ENCODE measurements around the gene NEK8. TPM values are rescaled to one million over a fixed set of nuclear protein-coding genes. Genes with fewer than 3 reads are reported as not detected.

NEK8 gene
- polyA plus RNA-seq, 3 donors: 2.7 to 9.6 (median 3.1) TPM

- H3K27ac Mint-ChIP-seq: peak overlapping the region in 4 of 7 donors; percentile 43 to 83 (median 64)
- DNase-seq: peak; percentile 86 to 89 (median 89)
- intact Hi-C loops (cut with micrococcal nuclease): loop anchor here (1.0 to 5.0 kb wide), 3 partner anchors 16 to 85 kb away; no protein-coding TSS in a partner anchor
- TF ChIP-seq CTCF (IDR thresholded peaks at IDR 0.05): peak; percentile 99
- H3K4me3 ChIP-seq (replicated peaks in 1 of 3; ENCODE audit: low read depth in 2 of 3, low read length in 3 of 3): peak overlapping the region; percentile 60 to 96 (median 66)
- peaks cover 51% of the 10 kb centered on the region for H3K4me1 Mint-ChIP-seq
- peaks cover 0 to 2% (median 0%) of the 10 kb centered on the region in 7 donors for H3K9me3 Mint-ChIP-seq
- H4K20me1 ChIP-seq (ENCODE audit: insufficient read depth, low read length): peaks cover 38% of the 10 kb centered on the region
- no peaks in the 10 kb centered on the region for H3K27me3 ChIP-seq (ENCODE audit: control insufficient read depth in 2 of 2, insufficient read depth in 2 of 2, low read length in 2 of 2)
- H3K9ac ChIP-seq (ENCODE audit: insufficient read depth, low read length, poor library complexity, severe bottlenecking): peak overlapping the region; percentile 60
- H3K9me3 ChIP-seq (replicated peaks in 1 of 2; ENCODE audit: control insufficient read depth in 1 of 2, insufficient read depth in 1 of 2, low read length in 2 of 2): no peaks in the 10 kb centered on the region
- peaks cover 41 to 56% of the 10 kb centered on the region in 2 donors for H3K4me1 ChIP-seq (ENCODE audit: control insufficient read depth in 1 of 2, insufficient read depth in 2 of 2, low read length in 2 of 2)
- peak overlapping the region in 1 of 2 donors; percentile 20 for H3K27ac ChIP-seq (ENCODE audit: low read depth in 1 of 2, low read length in 2 of 2)
- H3K36me3 Mint-ChIP-seq: peaks cover 30 to 31% of the 10 kb centered on the region in 2 donors
- H3K79me2 ChIP-seq (ENCODE audit: insufficient read depth, low read length): peaks cover 7% of the 10 kb centered on the region
- H3K36me3 ChIP-seq (replicated peaks in 1 of 2; ENCODE audit: control insufficient read depth in 1 of 2, insufficient read depth in 2 of 2, low read length in 2 of 2): peaks cover 28 to 30% of the 10 kb centered on the region in 2 donors
- WGBS (ENCODE audit: insufficient coverage): under 1% methylated on average over 48 of the region's 57 CpGs
- H3K4me3 Mint-ChIP-seq: peak overlapping the region; percentile 89 to 95
- H2AFZ ChIP-seq (ENCODE audit: insufficient read depth, low read depth, low read length, poor library complexity, severe bottlenecking): peak overlapping the region; percentile 95
- peak overlapping the region; percentile 100 for H3K4me2 ChIP-seq (replicated peaks; ENCODE audit: extremely low read depth, low read length, poor library complexity, severe bottlenecking)
- H3K27me3 Mint-ChIP-seq (ENCODE audit: low read depth in 3 of 3): peaks cover 2 to 15% (median 7%) of the 10 kb centered on the region in 3 donors
These were observed 1.7 kb upstream of the NEK8 start for GRCh38 chr17:28726627-28727491.

GRCh38 chr17:28729950-28730330 lies 1.4 kb downstream of the NEK8 start:
- H3K27me3 Mint-ChIP-seq (ENCODE audit: low read depth in 3 of 3): peaks cover 0 to 13% (median 7%) of the 10 kb centered on the region in 3 donors
- peak overlapping the region in 1 of 7 donors; percentile 58 for H3K27ac Mint-ChIP-seq
- H3K36me3 ChIP-seq (replicated peaks in 1 of 2; ENCODE audit: control insufficient read depth in 1 of 2, insufficient read depth in 2 of 2, low read length in 2 of 2): no peaks in the 10 kb centered on the region
- H3K27ac ChIP-seq (ENCODE audit: low read depth in 1 of 2, low read length in 2 of 2): no peak overlapping the region
- TF ChIP-seq CTCF (IDR thresholded peaks at IDR 0.05): no peak
- no peak overlapping the region for H3K4me3 ChIP-seq (replicated peaks in 1 of 3; ENCODE audit: low read depth in 2 of 3, low read length in 3 of 3)
- no peak overlapping the region for H3K9ac ChIP-seq (ENCODE audit: insufficient read depth, low read length, poor library complexity, severe bottlenecking)
- H3K36me3 Mint-ChIP-seq: peaks cover 7 to 8% of the 10 kb centered on the region in 2 donors
- no peak overlapping the region for H3K4me3 Mint-ChIP-seq
- no peak for DNase-seq
- H3K79me2 ChIP-seq (ENCODE audit: insufficient read depth, low read length): no peaks in the 10 kb centered on the region
- H3K4me1 ChIP-seq (ENCODE audit: control insufficient read depth in 1 of 2, insufficient read depth in 2 of 2, low read length in 2 of 2): peaks cover 38 to 49% of the 10 kb centered on the region in 2 donors
- peaks cover 38% of the 10 kb centered on the region for H3K4me1 Mint-ChIP-seq
- intact Hi-C loops (cut with micrococcal nuclease): loop anchor here (1.0 to 5.0 kb wide), 3 partner anchors 11 to 82 kb away; partner anchors contain the start of gene TRAF4 (in 1 of the 2)
- H2AFZ ChIP-seq (ENCODE audit: insufficient read depth, low read depth, low read length, poor library complexity, severe bottlenecking): no peak overlapping the region
- H3K4me2 ChIP-seq (replicated peaks; ENCODE audit: extremely low read depth, low read length, poor library complexity, severe bottlenecking): no peak overlapping the region
- H3K9me3 Mint-ChIP-seq: no peaks in the 10 kb centered on the region
- peaks cover 7% of the 10 kb centered on the region for H4K20me1 ChIP-seq (ENCODE audit: insufficient read depth, low read length)
- no peaks in the 10 kb centered on the region for H3K27me3 ChIP-seq (ENCODE audit: control insufficient read depth in 2 of 2, insufficient read depth in 2 of 2, low read length in 2 of 2)
- H3K9me3 ChIP-seq (replicated peaks in 1 of 2; ENCODE audit: control insufficient read depth in 1 of 2, insufficient read depth in 1 of 2, low read length in 2 of 2): no peaks in the 10 kb centered on the region
- WGBS (ENCODE audit: insufficient coverage): 96% methylated on average over 7 of the region's 11 CpGs
